Measurements from ENCODE around the gene APOM.
A peak's percentile ranks its signal among the peaks of the same experiment; 100 is the strongest.

Gene APOM

GRCh38 chr6:31692886-31693285, 37.2 kb downstream of the APOM start:
- TF ChIP-seq CTCF (conservative IDR thresholded peaks at IDR 0.05; ENCODE audit: low read depth, low read length): no peak
- DNase-seq (ENCODE audit: low read depth): no peak
- H3K4me3 ChIP-seq (ENCODE audit: low read length): no peak overlapping the region

GRCh38 chr6:31693535-31693934, 37.8 kb downstream of the APOM start:
- TF ChIP-seq CTCF (conservative IDR thresholded peaks at IDR 0.05; ENCODE audit: low read depth, low read length): no peak
- DNase-seq (ENCODE audit: low read depth): no peak
- no peak overlapping the region for H3K4me3 ChIP-seq (ENCODE audit: low read length)

GRCh38 chr6:31697555-31697954, 41.9 kb downstream of the APOM start:
- no peak for DNase-seq (ENCODE audit: low read depth)

GRCh38 chr6:31700740-31701401, 45.2 kb downstream of the APOM start:
- no peak for DNase-seq (ENCODE audit: low read depth)
- no peak for TF ChIP-seq CTCF (conservative IDR thresholded peaks at IDR 0.05; ENCODE audit: low read depth, low read length)
- no peak overlapping the region for H3K4me3 ChIP-seq (ENCODE audit: low read length)

More at GRCh38 chr6:31697555-31697954, 41.9 kb downstream of the APOM start:
- no peak overlapping the region for H3K4me3 ChIP-seq (ENCODE audit: low read length)
- TF ChIP-seq CTCF (conservative IDR thresholded peaks at IDR 0.05; ENCODE audit: low read depth, low read length): no peak

- H3K4me3 ChIP-seq (ENCODE audit: low read length): peak overlapping the region; percentile 97
- TF ChIP-seq CTCF (conservative IDR thresholded peaks at IDR 0.05; ENCODE audit: low read depth, low read length): no peak
- DNase-seq (ENCODE audit: low read depth): no peak
Observed at GRCh38 chr6:31701666-31702404, 46.1 kb downstream of the APOM start.

- DNase-seq (ENCODE audit: low read depth): no peak
- no peak for TF ChIP-seq CTCF (conservative IDR thresholded peaks at IDR 0.05; ENCODE audit: low read depth, low read length)
- peak overlapping the region; percentile 97 for H3K4me3 ChIP-seq (ENCODE audit: low read length)
Observed at GRCh38 chr6:31702405-31702818, 46.7 kb downstream of the APOM start.

Data from retinal pigment epithelial cell (primary cell).